T follicular helper cell (primary cell): ENCODE results near the gene EDIL3.

ENCODE experiments used
- DNase-seq: peaks from one replicate; pipeline ENCODE4 v3.0.0-alpha.2; 2020; ENCODE audit warnings: low read depth

Gene EDIL3

DNA sequence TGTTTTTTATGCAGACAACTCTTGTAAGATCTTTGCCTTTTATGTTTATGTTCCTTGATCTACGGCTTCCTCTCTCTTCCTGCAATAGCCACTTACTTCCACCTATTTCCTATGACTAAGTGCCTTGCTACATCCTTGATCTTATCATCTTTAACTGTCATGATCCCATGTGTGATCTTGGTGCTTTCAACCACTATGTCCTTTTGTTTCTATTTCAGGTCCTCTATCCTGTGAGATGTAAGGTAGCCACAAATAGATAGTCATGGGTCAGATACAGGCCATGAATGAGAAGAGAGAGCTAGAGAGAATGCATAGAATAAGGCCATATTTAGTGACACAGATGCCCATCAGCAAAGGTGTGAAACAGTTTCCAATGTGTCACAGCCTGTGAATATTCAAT lies 420.4 kb downstream of the EDIL3 start:
- no peak for DNase-seq

- no peak for DNase-seq
These were observed 427.5 kb downstream of the EDIL3 start for GRCh38 chr5:83957188-83957587.

DNA sequence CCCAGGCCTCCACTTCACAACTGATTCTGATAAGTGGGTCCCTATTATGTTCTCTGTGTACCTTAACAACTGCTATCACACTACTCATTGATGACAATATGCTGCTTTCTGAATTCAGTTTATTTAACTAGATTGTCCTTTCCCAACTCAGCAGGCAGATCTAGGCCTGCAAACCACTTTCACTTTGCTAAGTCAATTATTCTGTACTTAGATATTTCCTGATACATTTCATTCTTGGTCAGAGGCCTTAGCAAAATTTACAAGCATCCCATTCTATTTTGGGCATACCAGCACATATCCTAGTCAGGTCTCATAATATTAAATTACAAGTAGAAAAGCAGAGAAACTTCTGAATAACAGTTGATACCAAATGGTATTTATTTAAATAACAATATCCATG lies 428.3 kb downstream of the EDIL3 start:
- DNase-seq: no peak

DNA sequence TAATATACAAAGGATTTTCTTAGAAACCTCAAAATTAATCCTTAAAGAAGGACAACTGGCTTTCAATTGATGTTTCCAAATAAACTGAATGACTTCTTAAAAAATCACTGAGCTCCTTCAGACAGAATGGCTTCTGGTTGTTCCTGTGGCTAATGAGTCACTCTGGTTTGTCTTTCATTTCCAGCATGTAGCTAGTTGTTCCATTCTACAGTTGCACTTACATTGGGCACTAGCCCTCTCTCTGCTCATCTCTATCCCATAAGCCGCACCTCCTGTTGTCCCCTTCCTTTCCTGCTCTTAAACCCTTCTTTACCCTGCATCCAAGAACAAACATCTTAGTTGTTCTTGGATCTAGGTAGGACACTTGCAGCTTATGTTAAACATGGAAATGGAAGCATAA lies 428.8 kb downstream of the EDIL3 start:
- no peak for DNase-seq

DNA sequence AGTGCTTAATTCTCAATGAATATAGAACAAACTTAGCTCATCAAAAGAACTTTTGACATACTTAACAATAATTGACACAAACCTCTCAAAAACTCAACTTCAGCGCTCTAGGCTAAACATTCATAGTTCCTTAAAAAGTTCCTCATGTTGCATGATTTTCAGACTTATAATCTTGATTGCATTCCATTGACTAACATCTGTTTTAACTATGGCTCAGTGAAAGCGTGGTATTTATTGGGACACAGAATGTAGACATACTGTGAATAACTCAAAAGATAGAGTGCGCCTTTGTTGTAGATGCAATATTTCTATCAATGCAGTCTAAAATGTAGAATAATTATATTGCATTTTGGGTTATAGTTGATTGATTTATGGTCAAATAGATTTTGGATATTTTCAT lies 436.9 kb downstream of the EDIL3 start:
- DNase-seq: no peak

DNA sequence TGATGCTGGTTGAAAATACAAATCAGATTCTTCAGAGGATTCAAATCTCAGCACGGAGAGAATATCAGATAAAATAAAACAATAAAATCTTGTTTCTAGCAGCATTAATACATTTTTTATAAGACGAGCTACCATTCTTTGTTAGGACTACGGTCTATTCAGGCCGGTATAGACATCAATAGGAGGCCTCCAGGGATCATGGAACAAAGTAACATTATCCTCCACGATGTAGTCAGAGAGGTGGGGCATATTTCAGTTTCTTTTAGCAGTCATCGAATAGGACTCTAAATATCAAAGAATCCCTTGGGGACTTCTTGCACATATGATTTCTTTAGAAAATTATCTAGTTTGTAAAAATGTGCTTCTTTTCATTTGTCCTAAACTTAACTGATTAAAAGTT lies 438.2 kb downstream of the EDIL3 start:
- DNase-seq: no peak

DNA sequence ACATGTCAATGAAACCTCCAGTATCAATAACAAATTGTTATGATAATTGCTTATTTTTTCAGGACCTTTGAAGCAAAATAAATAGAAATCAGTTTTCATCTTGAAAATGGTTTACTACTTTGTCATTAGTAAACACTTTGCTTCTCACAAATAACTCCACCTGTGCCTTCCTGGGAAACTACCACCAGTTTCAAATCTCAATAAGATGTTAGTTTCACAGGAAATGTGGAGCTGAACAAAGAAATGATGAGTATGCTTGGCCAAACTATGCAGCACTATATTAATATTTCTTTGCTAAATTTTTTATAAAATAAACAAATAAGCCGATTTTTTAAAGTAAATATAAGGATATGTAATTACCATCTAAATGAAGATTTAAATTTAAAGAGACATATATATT lies 442.5 kb downstream of the EDIL3 start:
- DNase-seq: no peak

- DNase-seq: no peak
These were observed 446.8 kb downstream of the EDIL3 start for GRCh38 chr5:83937837-83938236.

DNA sequence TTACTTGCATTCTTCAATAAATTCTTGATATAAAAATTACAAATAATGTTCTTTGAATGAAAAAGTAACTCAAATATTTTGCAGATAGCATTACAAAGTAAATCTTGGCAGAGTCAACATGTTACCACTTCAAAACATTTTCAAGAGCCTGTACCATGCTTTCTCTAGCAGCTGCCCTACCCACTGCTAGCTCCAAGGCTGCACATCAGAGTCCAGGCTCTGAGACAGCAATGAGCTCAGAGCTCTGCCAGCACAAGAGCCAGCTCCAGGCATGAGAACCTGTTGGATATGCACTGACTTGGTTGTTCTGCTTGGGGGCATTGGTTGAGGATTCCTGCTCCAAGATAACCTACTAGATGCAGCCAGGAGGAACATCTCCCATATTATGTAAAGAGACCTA lies 452.7 kb downstream of the EDIL3 start:
- no peak for DNase-seq

GRCh38 chr5:83927140-83927733 lies 457.4 kb downstream of the EDIL3 start:
- DNase-seq: no peak

- no peak for DNase-seq
These were observed 458.7 kb downstream of the EDIL3 start for GRCh38 chr5:83925955-83926337.

DNA sequence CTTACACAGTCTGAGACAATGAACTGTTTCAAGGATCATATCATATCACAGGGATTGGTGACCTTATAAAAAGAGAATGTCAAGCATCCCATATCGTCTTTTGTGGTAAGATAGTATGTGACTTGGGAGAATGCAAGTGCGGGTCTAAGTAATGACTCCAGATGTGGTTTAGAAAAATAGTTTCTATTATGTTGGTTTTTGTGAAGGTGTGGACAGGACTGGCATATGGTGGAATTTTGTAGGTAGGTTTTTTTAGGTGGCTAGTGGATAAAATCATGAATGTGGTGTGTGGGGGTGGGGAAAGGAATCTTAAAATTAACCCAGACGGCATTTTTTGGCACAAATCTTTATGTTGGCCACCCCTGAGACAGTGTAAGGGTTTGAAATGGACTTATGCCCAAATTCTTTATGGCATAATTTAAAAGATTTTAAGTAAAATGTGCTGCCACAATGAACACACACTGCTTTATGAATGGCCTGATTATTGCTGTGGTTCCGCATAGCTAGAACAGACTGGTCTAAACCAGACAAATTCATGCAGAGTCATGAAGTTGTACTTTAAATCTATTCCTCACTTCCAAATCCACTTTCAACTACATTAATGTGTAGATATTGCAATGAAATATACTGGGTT lies 459.2 kb downstream of the EDIL3 start:
- DNase-seq: no peak

GRCh38 chr5:83924891-83925290 lies 459.8 kb downstream of the EDIL3 start:
- no peak for DNase-seq

- no peak for DNase-seq
These were observed 460.5 kb downstream of the EDIL3 start for GRCh38 chr5:83924171-83924570.

DNA sequence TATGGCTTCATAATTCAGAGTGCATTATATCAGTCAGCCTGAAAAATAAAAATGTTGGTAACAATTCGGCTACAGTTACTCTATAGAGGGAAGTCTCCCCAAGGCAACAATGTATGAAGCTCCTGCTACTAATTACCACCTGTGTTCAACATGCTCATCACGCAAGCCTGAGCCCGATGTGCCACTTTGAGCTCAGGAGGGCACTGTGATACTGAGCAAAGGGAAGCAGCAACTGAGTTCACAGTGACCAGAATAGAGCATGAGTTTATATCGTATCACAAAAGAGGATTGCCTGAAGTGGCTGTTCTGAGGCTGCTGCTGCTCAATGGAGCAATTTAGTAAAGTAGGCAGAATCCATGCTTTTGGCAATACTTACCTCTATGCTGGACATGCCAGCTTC lies 462.0 kb downstream of the EDIL3 start:
- DNase-seq: no peak

- no peak for DNase-seq
These were observed 462.9 kb downstream of the EDIL3 start for GRCh38 chr5:83921666-83922193.

DNA sequence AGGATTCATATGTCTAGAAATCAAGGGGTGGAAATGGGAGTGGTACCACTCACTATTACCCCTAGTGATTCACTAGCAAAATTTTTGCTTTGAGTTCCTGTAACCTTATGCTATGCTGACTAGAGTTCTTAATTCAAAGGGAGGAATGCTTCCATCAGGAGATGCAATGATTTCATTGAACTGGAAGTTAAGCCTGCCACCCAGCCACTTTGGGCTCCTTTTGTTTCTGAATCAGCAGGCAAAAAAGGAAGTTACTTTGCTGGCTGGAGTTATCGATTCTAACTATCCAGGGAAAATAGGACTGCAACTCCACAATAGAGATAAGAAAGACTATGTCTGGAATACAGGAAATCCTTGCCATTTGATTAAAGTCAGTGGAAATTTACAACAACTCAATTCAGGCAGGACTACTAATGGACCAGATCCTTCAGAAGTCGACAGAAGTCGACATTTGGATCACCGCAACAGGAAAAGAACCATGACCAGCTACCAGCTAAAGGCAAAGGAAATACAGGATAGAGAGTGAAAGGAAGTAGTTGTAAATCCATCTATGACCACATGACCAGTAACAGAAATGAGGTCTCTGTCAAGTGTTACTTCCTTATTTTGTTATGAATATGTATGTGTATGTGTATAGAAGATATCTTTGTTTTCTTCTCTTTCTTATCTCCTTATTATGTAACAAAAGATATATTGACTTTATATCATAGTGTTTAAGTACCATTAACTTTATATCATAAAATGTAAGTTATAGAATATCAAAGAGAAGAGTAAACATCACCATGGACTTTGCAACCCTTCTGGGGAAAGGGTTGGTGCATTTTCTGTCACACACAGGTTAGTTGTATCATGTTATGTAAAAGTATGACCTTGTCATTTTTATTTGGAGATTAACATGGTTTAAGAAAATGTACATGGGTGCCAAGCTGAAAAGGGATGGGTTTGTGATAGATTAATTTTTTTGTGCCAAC lies 465.3 kb downstream of the EDIL3 start:
- no peak for DNase-seq

GRCh38 chr5:83917261-83917908 lies 467.3 kb downstream of the EDIL3 start:
- no peak for DNase-seq

DNA sequence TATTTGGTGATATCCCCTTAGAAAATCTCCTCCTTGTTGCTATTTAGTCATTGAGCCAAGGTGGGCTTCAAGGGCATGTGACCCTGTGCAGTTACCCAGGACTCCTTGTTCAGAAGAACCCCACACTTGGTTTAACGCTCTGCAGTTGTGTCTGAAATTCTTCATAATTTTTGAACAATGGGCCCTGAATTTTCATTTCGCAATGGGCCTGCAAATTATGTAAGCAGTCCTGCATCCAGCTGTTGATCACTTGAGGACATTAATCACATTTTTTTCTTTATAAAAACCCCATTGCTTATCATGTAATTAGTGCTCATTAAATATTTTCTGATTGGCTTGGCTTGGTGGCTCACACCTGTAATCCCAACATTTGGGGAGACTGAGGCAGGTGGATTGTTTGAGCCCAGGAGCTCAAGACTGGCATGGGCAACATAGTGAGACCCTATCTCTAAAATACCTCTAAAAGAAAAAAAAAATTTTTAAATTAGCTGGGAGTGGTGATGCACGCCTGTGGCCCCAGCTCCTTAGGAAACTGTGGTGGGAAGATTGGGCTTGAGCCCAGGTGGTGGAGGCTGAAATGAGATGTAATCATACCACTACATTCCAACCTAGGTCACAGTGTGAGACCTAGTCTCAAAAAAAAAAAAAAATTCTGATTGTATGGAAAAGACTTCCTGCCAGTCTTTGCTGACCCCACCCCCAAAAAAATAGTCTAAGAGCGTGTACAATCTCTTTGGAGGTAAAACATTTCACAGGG lies 469.8 kb downstream of the EDIL3 start:
- DNase-seq: no peak

DNA sequence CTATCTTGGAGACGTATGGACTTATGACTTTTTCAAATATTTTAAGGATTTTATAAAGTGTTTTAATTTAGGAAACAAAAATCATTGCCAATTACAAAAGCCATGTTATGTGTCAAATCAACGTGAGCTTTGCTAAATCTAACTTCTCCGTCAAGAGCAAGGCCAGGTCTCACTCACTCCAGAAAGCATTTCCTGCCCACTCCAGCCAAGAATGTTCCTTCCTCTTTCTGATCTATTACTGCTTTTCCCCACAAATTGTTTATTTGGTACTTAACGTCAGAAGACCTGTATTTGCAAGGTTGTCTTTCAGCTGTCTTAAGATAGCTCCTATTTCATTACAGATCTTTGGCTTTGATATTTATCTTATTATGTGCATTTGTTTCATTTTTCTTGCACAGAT lies 470.5 kb downstream of the EDIL3 start:
- no peak for DNase-seq

DNA sequence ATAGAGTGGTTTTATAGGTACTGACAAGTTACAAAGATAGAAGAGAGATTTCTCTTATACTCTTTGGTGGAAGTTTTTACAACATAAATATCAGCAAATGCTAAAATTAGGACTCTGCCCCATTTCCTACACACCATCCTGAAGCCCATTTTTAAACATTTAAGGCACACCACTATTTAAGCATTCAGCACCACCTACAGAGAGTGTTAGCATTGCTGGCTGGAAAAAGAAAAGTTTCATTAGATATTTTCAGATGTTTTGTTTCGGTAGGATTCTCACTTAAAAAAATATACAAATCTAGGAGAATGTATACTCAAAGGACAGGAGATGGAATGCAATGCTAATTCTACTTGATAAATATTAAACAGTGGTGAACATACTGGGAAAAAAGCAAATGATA lies 471.1 kb downstream of the EDIL3 start:
- no peak for DNase-seq
